Trophoblast cell (in vitro differentiated cells and primary cell): ENCODE measurements around the gene MAP3K10.

Source experiments
- DNase-seq, 2 donors: peaks; one replicate each; pipeline ENCODE4 v3.0.0-alpha.2; 2016
- H2AFZ ChIP-seq: 2 replicates; pipeline ENCODE4 v1.6.1; 2013; ENCODE audit warnings: low read length, moderate library complexity, mild to moderate bottlenecking; ENCODE audit not compliant: insufficient read depth, poor library complexity
- H2AK5ac ChIP-seq: 2 replicates; pipeline ENCODE4 v1.6.1; 2013; ENCODE audit warnings: mild to moderate bottlenecking, low read length
- H2BK120ac ChIP-seq: 2 replicates; pipeline ENCODE4 v1.6.1; 2013; ENCODE audit warnings: low read length, mild to moderate bottlenecking, moderate library complexity; ENCODE audit not compliant: insufficient read depth, poor library complexity
- H2BK12ac ChIP-seq: 2 replicates; pipeline ENCODE4 v1.6.1; 2013; ENCODE audit warnings: mild to moderate bottlenecking, low read length, moderate library complexity
- H2BK5ac ChIP-seq: 2 replicates; pipeline ENCODE4 v1.6.1; 2013; ENCODE audit warnings: low read length, low read depth, moderate library complexity, mild to moderate bottlenecking; ENCODE audit not compliant: poor library complexity
- H3K14ac ChIP-seq: 2 replicates; pipeline ENCODE4 v1.6.1; 2013; ENCODE audit warnings: mild to moderate bottlenecking, low read length
- H3K18ac ChIP-seq: 2 replicates; pipeline ENCODE4 v1.6.1; 2013; ENCODE audit warnings: mild to moderate bottlenecking, low read length
- H3K23ac ChIP-seq: 2 replicates; pipeline ENCODE4 v1.6.1; 2013; ENCODE audit warnings: low read length
- H3K27ac ChIP-seq: 2 replicates; pipeline ENCODE4 v1.5.1; 2013; ENCODE audit warnings: low read depth, mild to moderate bottlenecking, inconsistent platforms, low read length, moderate library complexity
- H3K27me3 ChIP-seq: 2 replicates; pipeline ENCODE4 v1.6.1; 2013; ENCODE audit warnings: inconsistent platforms, mild to moderate bottlenecking, low read length, moderate library complexity; ENCODE audit not compliant: insufficient read depth
- H3K36me3 ChIP-seq, 2 experiments: 1 replicate in 1 of 2; 2 replicates in 1 of 2; pipeline ENCODE4 v1.6.1; 2013; ENCODE audit warnings: low read length in 2 of 2, mild to moderate bottlenecking in 2 of 2, moderate library complexity in 1 of 2; ENCODE audit not compliant: insufficient read depth in 2 of 2, control insufficient read depth in 1 of 2
- H3K4ac ChIP-seq: 2 replicates; pipeline ENCODE4 v1.6.1; 2013; ENCODE audit warnings: low read depth, mild to moderate bottlenecking, low read length, moderate library complexity
- H3K4me1 ChIP-seq, 2 experiments: 1 replicate in 1 of 2; 2 replicates in 1 of 2; pipeline ENCODE4 v1.6.1; 2013; ENCODE audit warnings: low read length in 2 of 2, mild to moderate bottlenecking in 2 of 2, moderate library complexity in 1 of 2; ENCODE audit not compliant: insufficient read depth in 2 of 2, control insufficient read depth in 1 of 2
- H3K4me2 ChIP-seq: 2 replicates; pipeline ENCODE4 v1.6.1; 2013; ENCODE audit warnings: inconsistent platforms, mild to moderate bottlenecking, low read length, moderate library complexity
- H3K4me3 ChIP-seq: 2 replicates; pipeline ENCODE4 v1.5.1; 2013; ENCODE audit warnings: mild to moderate bottlenecking, low read depth, low read length, inconsistent platforms
- H3K79me1 ChIP-seq: one replicate; pipeline ENCODE4 v1.6.1; 2013; ENCODE audit warnings: low read length
- H3K79me2 ChIP-seq: 2 replicates; pipeline ENCODE4 v1.6.1; 2013; ENCODE audit warnings: low read length, mild to moderate bottlenecking; ENCODE audit not compliant: control insufficient read depth, insufficient read depth, poor library complexity
- H3K9ac ChIP-seq: 2 replicates; pipeline ENCODE4 v1.6.1; 2013; ENCODE audit warnings: mild to moderate bottlenecking, low read length
- H3K9me3 ChIP-seq: 2 replicates; pipeline ENCODE4 v1.6.1; 2013; ENCODE audit warnings: low read depth, mild to moderate bottlenecking, control low read depth, inconsistent platforms, low read length; ENCODE audit not compliant: insufficient read depth
- H4K12ac ChIP-seq: 2 replicates; pipeline ENCODE4 v1.6.1; 2013; ENCODE audit warnings: low read depth, mild to moderate bottlenecking, low read length, moderate library complexity
- H4K8ac ChIP-seq: 2 replicates; pipeline ENCODE4 v1.6.1; 2013; ENCODE audit warnings: low read depth, mild to moderate bottlenecking, low read length, moderate library complexity
- H4K91ac ChIP-seq: one replicate; pipeline ENCODE4 v1.6.1; 2013; ENCODE audit warnings: low read depth, mild to moderate bottlenecking, low read length, moderate library complexity
- WGBS: extraction: QIAGEN DNeasy Blood & Tissue Kit; methylation state at CpG from one replicate; pipeline ENCODE4 v1.1.7; 2013; ENCODE audit warnings: missing lambda C conversion rate; ENCODE audit not compliant: insufficient read length, insufficient coverage; ENCODE audit errors: extremely low coverage; 5-methylcytosine and 5-hydroxymethylcytosine counted together

The MAP3K10 gene

DNA sequence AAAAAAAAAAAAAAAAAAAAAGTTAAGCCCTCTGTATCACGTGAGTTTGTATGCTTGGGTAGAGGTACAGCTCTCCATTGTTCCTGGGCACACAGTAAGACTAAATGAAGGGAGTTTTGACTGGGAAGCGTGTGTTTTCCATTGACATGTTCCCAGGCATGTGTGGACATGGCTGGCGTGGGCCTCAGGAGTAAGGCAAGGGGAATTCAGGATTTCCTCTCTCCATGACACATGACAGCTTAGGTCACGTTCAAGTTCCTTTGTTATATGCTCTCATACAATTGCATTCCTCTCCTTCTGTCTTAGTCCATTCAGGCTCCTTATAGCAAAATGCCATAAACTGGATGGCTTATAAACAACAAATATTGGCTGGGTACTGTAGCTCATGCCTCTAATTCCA, 17.1 kb upstream of the MAP3K10 start:
- no peak for DNase-seq
- H4K8ac ChIP-seq = no peak overlapping the region
- no peak overlapping the region for H3K18ac ChIP-seq
- H2BK5ac ChIP-seq = no peak overlapping the region
- no peak overlapping the region for H3K4me3 ChIP-seq
- H3K4me2 ChIP-seq = no peak overlapping the region
- H2BK120ac ChIP-seq = no peak overlapping the region
- H4K91ac ChIP-seq = no peak overlapping the region
- H3K4me1 ChIP-seq = no peaks in the 10 kb centered on the region
- H3K36me3 ChIP-seq = no peaks in the 10 kb centered on the region
- peaks cover 2% of the 10 kb centered on the region for H3K9me3 ChIP-seq
- no peak overlapping the region for H2AK5ac ChIP-seq
- H4K12ac ChIP-seq = no peak overlapping the region
- no peak overlapping the region for H3K14ac ChIP-seq
- no peaks in the 10 kb centered on the region for H3K79me1 ChIP-seq
- H3K27ac ChIP-seq = no peak overlapping the region
- H3K9ac ChIP-seq = no peak overlapping the region
- no peak overlapping the region for H2BK12ac ChIP-seq
- WGBS = no CpG with 5 or more reads among the region's 4 CpGs
- H3K4ac ChIP-seq = no peak overlapping the region
- H3K79me2 ChIP-seq = no peaks in the 10 kb centered on the region
- no peaks in the 10 kb centered on the region for H3K27me3 ChIP-seq
- no peak overlapping the region for H2AFZ ChIP-seq
- H3K23ac ChIP-seq = no peak overlapping the region

DNA sequence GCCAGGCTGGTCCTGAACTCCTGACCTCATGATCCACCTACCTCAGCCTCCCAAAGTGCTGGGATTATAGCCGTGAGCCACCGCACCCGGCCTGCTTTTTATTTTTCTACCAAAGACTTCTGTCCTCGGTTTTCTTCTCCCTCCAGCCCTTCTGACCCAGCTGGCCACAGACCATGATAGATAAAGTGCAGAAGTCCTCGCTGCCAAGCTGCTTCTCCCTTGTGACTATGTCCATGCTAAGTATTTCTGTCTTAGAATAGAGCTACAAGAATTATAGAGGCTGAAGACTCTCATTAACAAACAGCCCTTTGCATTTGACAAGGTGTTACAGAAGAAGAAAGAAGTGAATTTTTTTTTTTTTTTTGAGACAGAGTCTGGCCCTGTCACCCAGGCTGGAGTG, 15.4 kb upstream of the MAP3K10 start:
- Histone ChIP-seq H3K79me2 (no peaks in the 10 kb centered on the region), H3K9me3 (peaks cover 2% of the 10 kb centered on the region), H3K9ac (no peak overlapping the region), H3K4me3 (no peak overlapping the region), H3K27ac (no peak overlapping the region), H4K8ac (no peak overlapping the region), H3K4me1 (no peaks in the 10 kb centered on the region), H3K18ac (no peak overlapping the region), H3K4ac (no peak overlapping the region), H4K12ac (no peak overlapping the region), H2AK5ac (no peak overlapping the region), H2BK5ac (no peak overlapping the region), H3K14ac (no peak overlapping the region), H3K4me2 (no peak overlapping the region), H2BK12ac (no peak overlapping the region), H3K79me1 (no peaks in the 10 kb centered on the region), H2BK120ac (no peak overlapping the region), H3K36me3 (no peaks in the 10 kb centered on the region), H3K27me3 (no peaks in the 10 kb centered on the region), H2AFZ (no peak overlapping the region), H3K23ac (no peak overlapping the region), H4K91ac (no peak overlapping the region)
- no CpG with 5 or more reads among the region's 5 CpGs for WGBS
- no peak for DNase-seq

DNA sequence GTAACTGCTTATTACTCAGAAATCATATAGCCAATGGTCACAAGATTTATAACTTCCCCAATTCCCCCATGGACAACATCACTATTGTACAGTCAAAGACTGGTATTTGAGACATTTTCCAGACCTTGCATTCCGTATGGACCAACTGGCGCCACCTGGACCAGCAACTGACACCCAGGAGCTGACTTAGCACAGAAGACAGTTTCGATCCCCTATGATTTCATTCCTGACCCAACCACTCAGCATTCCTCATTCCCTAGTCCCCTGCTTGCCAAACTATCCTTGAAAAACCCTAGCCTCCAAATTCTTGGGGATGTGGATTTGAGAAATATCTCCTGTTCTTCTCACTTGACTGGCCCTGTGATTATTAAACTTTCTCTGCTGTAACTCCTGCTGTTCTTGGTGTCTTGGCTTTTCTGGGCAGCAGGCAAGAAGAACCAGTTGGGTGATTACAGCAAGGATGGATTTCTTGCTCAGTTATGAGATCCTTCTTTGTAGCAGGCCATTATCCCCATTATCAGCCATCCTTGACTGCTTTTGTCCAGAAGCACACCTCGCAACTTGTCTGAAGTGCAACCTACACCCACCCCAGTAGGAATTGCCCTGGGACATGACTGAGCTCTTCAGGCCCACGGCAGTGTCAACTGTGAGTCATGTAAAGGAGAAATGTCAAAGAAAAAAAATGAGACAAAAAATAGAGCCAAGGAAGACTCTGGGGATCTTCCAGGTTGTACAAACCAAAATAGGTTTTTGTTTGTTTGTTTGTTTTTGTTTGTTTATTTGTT, 13.7 kb upstream of the MAP3K10 start:
- Histone ChIP-seq H2BK120ac (no peak overlapping the region), H2BK12ac (no peak overlapping the region), H3K4ac (no peak overlapping the region), H4K8ac (no peak overlapping the region), H4K91ac (no peak overlapping the region), H2AK5ac (no peak overlapping the region), H3K36me3 (no peaks in the 10 kb centered on the region), H3K9ac (no peak overlapping the region), H3K9me3 (peaks cover 2% of the 10 kb centered on the region), H3K27me3 (no peaks in the 10 kb centered on the region), H3K4me2 (no peak overlapping the region), H2AFZ (no peak overlapping the region), H4K12ac (no peak overlapping the region), H3K27ac (no peak overlapping the region), H3K23ac (no peak overlapping the region), H3K4me3 (no peak overlapping the region), H3K4me1 (no peaks in the 10 kb centered on the region), H3K18ac (no peak overlapping the region), H2BK5ac (no peak overlapping the region), H3K14ac (no peak overlapping the region), H3K79me2 (no peaks in the 10 kb centered on the region), H3K79me1 (no peaks in the 10 kb centered on the region)
- DNase-seq = peak; percentile 63 to 79
- no CpG with 5 or more reads among the region's 5 CpGs for WGBS

DNA sequence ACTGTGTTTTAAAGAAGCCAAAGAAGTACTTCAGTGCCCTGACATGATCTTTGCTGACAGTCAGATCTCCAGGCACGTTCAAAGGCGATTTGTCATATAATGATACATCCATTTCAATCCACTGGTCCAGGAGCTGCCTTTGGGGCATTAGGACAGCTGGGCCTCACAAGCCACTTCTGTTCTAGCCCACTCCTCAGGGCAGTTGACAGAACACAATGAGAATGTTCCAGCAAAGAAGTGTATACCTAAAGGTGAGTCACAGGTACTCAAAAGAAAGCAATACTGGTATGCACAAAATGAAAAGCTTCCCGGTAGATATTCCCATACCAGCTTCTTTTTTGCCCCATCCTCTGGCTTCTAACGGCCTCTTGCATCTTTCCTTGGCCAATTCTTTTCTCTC, 12.5 kb upstream of the MAP3K10 start:
- H3K4me3 ChIP-seq = no peak overlapping the region
- H2BK12ac ChIP-seq = no peak overlapping the region
- no peaks in the 10 kb centered on the region for H3K36me3 ChIP-seq
- no peak overlapping the region for H3K4ac ChIP-seq
- H2BK120ac ChIP-seq = no peak overlapping the region
- no peak overlapping the region for H3K23ac ChIP-seq
- WGBS = no CpG with 5 or more reads among the region's 4 CpGs
- no peak overlapping the region for H2BK5ac ChIP-seq
- H4K8ac ChIP-seq = no peak overlapping the region
- H3K27ac ChIP-seq = no peak overlapping the region
- no peak overlapping the region for H4K12ac ChIP-seq
- no peak overlapping the region for H2AFZ ChIP-seq
- no peak overlapping the region for H2AK5ac ChIP-seq
- no peaks in the 10 kb centered on the region for H3K4me1 ChIP-seq
- no peak overlapping the region for H3K4me2 ChIP-seq
- H3K9ac ChIP-seq = no peak overlapping the region
- no peak overlapping the region for H3K14ac ChIP-seq
- no peaks in the 10 kb centered on the region for H3K79me1 ChIP-seq
- H3K18ac ChIP-seq = no peak overlapping the region
- H3K27me3 ChIP-seq = no peaks in the 10 kb centered on the region
- no peaks in the 10 kb centered on the region for H3K79me2 ChIP-seq
- no peak overlapping the region for H4K91ac ChIP-seq
- peak; percentile 96 for DNase-seq
- no peaks in the 10 kb centered on the region for H3K9me3 ChIP-seq
